GM12864 (cell line): Measurements from ENCODE around the gene TFE3.

Source experiments
- DNase-seq: peaks from one replicate; pipeline ENCODE4 v3.0.0-alpha.2; 2011; ENCODE audit warnings: low read depth
- H3K4me3 ChIP-seq: 2 replicates; pipeline ENCODE4 v1.5.1; 2011; ENCODE audit warnings: mild to moderate bottlenecking, low read depth, low read length, control low read depth
- CTCF ChIP-seq: IDR thresholded peaks from 2 replicates; pipeline ENCODE4 v1.5.1; 2011; ENCODE audit warnings: low read depth, mild to moderate bottlenecking, moderate library complexity, low read length, control low read depth, inconsistent platforms; ENCODE audit errors: missing control alignments

The TFE3 gene

GRCh38 chrX:49043987-49044281 lies 777 bp upstream of the TFE3 start:
- no peak for DNase-seq
- H3K4me3 ChIP-seq, result peak overlapping the region; percentile 48
- no peak for TF ChIP-seq CTCF

GRCh38 chrX:49042581-49043219 lies 457 bp downstream of the TFE3 start:
- no peak for DNase-seq
- H3K4me3 ChIP-seq, result peak overlapping the region; percentile 84
- no peak for TF ChIP-seq CTCF

- H3K4me3 ChIP-seq, result peak overlapping the region; percentile 84
- no peak for DNase-seq
- no peak for TF ChIP-seq CTCF
Measured at GRCh38 chrX:49041744-49042580, 1.2 kb downstream of the TFE3 start.

- no peak for DNase-seq
- TF ChIP-seq CTCF, result no peak
- H3K4me3 ChIP-seq, result no peak overlapping the region
Measured at GRCh38 chrX:49040376-49040955, 2.7 kb downstream of the TFE3 start.

- H3K4me3 ChIP-seq, result no peak overlapping the region
- no peak for TF ChIP-seq CTCF
- peak; percentile 13 for DNase-seq
Measured at GRCh38 chrX:49039598-49040375, 3.4 kb downstream of the TFE3 start.

- no peak for TF ChIP-seq CTCF
- DNase-seq, result no peak
- no peak overlapping the region for H3K4me3 ChIP-seq
Measured at GRCh38 chrX:49037883-49038475, 5.2 kb downstream of the TFE3 start.
